Measurements from ENCODE around the gene CTNNA1. TPM values are rescaled to one million over a fixed set of nuclear protein-coding genes. Genes with fewer than 3 reads are reported as not detected.

CTNNA1 gene
- total RNA-seq, 2 donors from 2014 or later, result 266 to 322 TPM

DNA sequence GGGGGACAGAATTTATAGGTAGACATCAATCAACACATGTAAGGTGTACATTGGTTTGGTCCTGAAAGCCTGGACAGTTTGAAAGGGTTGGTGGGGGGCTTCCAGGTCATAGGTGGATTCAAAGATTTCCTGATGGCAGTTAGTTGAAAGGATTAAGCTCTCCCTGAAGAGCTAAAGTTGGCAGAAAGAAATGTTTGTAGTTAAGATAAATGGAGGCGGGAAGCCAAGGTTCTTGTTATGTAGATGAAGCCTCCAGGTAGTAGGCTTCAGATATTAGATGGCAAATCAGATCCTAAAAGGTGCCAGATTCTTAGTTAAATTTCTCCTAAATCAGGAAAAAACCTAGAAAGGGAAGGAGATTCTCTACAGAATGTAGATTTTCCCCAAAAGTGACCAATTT lies 130.9 kb downstream of the CTNNA1 start:
- no peak for ATAC-seq (ENCODE audit: insufficient number of reproducible peaks, low FRiP score, low read depth)
- no peak overlapping the region for H3K4me3 ChIP-seq
- DNase-seq (ENCODE audit: low spot score), result no peak
- TF ChIP-seq, protein P1, sequence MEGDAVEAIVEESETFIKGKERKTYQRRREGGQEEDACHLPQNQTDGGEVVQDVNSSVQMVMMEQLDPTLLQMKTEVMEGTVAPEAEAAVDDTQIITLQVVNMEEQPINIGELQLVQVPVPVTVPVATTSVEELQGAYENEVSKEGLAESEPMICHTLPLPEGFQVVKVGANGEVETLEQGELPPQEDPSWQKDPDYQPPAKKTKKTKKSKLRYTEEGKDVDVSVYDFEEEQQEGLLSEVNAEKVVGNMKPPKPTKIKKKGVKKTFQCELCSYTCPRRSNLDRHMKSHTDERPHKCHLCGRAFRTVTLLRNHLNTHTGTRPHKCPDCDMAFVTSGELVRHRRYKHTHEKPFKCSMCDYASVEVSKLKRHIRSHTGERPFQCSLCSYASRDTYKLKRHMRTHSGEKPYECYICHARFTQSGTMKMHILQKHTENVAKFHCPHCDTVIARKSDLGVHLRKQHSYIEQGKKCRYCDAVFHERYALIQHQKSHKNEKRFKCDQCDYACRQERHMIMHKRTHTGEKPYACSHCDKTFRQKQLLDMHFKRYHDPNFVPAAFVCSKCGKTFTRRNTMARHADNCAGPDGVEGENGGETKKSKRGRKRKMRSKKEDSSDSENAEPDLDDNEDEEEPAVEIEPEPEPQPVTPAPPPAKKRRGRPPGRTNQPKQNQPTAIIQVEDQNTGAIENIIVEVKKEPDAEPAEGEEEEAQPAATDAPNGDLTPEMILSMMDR (IDR thresholded peaks at IDR 0.05), result no peak
- H3K27ac ChIP-seq, result no peak overlapping the region
- H3K36me3 ChIP-seq, result peaks cover 4% of the 10 kb centered on the region
- H3K27me3 ChIP-seq (replicated peaks; ENCODE audit: insufficient read depth), result no peaks in the 10 kb centered on the region
- H3K4me1 ChIP-seq (ENCODE audit: control insufficient read depth in 1 of 2, low read depth in 2 of 2), result peaks cover 0 to 9% of the 10 kb centered on the region in 2 donors
- no peaks in the 10 kb centered on the region for H3K9me3 ChIP-seq

DNA sequence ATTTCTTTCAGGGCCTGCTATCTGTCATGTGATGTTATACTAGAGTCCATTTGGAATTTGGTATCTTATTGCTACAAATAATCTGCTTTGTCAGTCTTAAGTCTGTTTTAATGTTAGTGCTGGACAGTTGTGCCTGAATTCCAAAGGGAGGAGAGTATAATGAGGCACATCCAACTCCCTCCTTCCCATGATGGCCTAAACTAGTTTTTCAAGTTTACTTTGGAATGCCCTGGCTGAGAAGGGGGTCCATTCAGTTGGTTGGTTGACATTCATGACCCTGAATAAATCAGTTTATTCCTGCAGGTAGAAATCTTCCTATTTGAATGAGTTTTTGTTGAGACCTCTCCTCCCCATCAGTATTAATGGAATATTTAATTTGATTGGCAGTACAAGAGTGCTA lies 131.3 kb downstream of the CTNNA1 start:
- no peak overlapping the region for H3K27ac ChIP-seq
- ATAC-seq (ENCODE audit: insufficient number of reproducible peaks, low FRiP score, low read depth) (no peak), DNase-seq (ENCODE audit: low spot score) (no peak)
- H3K9me3 ChIP-seq, result no peaks in the 10 kb centered on the region
- no peak overlapping the region for H3K4me3 ChIP-seq
- peaks cover 7% of the 10 kb centered on the region for H3K36me3 ChIP-seq
- no peaks in the 10 kb centered on the region for H3K27me3 ChIP-seq (replicated peaks; ENCODE audit: insufficient read depth)
- H3K4me1 ChIP-seq (ENCODE audit: control insufficient read depth in 1 of 2, low read depth in 2 of 2), result peaks cover 0 to 5% of the 10 kb centered on the region in 2 donors
- TF ChIP-seq, protein P1 (IDR thresholded peaks at IDR 0.05), result no peak

DNA sequence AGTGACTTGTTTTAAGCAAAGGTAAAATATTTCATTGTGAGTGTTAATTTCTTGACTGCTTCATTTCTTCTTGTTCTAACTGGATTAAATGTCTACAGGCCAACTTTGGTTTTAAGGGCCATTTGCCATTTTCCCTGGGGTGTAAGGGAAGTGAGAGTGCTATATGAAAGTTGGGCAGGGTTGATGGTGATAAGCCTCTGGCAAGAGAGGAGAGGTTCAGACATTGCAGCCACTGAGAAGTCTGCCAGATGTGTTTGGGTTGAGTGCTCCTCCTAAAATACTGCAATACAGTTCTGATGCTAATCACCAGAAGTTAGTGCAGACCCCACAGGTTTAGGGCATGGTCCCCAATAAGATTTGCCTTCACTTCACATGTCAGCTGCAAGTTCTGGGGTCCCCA lies 136.8 kb downstream of the CTNNA1 start:
- ATAC-seq (ENCODE audit: insufficient number of reproducible peaks, low FRiP score, low read depth) (no peak), DNase-seq (ENCODE audit: low spot score) (no peak)
- H3K4me1 ChIP-seq (ENCODE audit: control insufficient read depth in 1 of 2, low read depth in 2 of 2), result no peaks in the 10 kb centered on the region
- no peak overlapping the region for H3K27ac ChIP-seq
- no peaks in the 10 kb centered on the region for H3K9me3 ChIP-seq
- no peaks in the 10 kb centered on the region for H3K27me3 ChIP-seq (replicated peaks; ENCODE audit: insufficient read depth)
- TF ChIP-seq, protein P1 (IDR thresholded peaks at IDR 0.05), result no peak
- peaks cover 21% of the 10 kb centered on the region for H3K36me3 ChIP-seq
- no peak overlapping the region for H3K4me3 ChIP-seq

DNA sequence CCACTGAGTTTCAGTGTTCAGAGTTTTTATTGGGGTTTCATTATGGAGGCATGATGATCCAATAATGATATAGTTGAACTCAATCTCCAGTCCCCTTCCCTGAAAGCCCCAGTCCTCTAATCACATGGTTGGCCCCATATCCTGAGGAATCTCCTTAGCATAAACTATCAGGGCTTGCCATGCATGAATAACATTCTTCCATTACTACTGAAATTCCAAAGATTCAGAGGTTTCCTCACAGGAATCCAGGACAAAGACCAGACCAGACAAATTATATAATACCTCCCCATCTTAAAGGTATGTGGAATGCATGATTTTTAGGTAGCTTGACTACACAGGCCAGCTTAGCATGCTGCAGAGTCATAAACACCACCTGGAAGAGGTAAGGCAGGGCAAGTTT lies 137.4 kb downstream of the CTNNA1 start:
- Histone ChIP-seq H3K4me3 (no peak overlapping the region), H3K9me3 (no peaks in the 10 kb centered on the region), H3K27ac (no peak overlapping the region), H3K27me3 (replicated peaks; ENCODE audit: insufficient read depth) (no peaks in the 10 kb centered on the region), H3K36me3 (peaks cover 21% of the 10 kb centered on the region), H3K4me1 (ENCODE audit: control insufficient read depth in 1 of 2, low read depth in 2 of 2) (no peaks in the 10 kb centered on the region)
- DNase-seq (ENCODE audit: low spot score), result no peak
- ATAC-seq (ENCODE audit: insufficient number of reproducible peaks, low FRiP score, low read depth), result no peak
- TF ChIP-seq, protein P1 (IDR thresholded peaks at IDR 0.05), result no peak

DNA sequence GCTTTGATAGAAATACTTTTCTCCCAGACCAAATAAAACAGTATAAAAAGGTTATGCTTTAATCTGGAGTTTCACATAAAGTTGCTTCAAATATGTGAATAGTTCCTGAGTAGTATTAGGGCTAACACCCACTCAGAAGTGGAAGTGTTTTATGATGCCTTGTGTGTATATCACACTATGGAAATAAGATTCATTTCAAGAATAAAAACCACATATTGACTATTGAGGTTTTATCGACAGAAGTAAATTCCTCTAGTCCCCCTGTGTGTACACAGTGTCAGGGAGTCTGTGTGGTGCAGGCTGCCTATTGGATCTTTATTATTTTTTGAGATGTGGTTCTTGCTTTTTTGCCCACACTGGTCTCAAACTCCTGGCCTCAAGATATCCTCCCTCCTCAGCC lies 142.7 kb downstream of the CTNNA1 start:
- H3K36me3 ChIP-seq, result peaks cover under 1% of the 10 kb centered on the region
- H3K9me3 ChIP-seq, result no peaks in the 10 kb centered on the region
- H3K4me1 ChIP-seq (ENCODE audit: control insufficient read depth in 1 of 2, low read depth in 2 of 2), result no peaks in the 10 kb centered on the region
- H3K4me3 ChIP-seq, result no peak overlapping the region
- TF ChIP-seq, protein P1 (IDR thresholded peaks at IDR 0.05), result no peak
- H3K27ac ChIP-seq, result no peak overlapping the region
- DNase-seq (ENCODE audit: low spot score) (no peak), ATAC-seq (ENCODE audit: insufficient number of reproducible peaks, low FRiP score, low read depth) (no peak)
- H3K27me3 ChIP-seq (replicated peaks; ENCODE audit: insufficient read depth), result no peaks in the 10 kb centered on the region

Measured in thoracic aorta (tissue), 2 donors.